ENCODE measurements around the gene CACNA1D. TPM values are rescaled to one million over a fixed set of nuclear protein-coding genes. Genes with fewer than 3 reads are reported as not detected.
"Not testable (repeated sequence)": the region's sequence is repeated elsewhere in the genome, so short reads cannot be mapped to it uniquely, and the experiment has no call there.

The CACNA1D gene
- total RNA-seq: 13.0 TPM

DNA sequence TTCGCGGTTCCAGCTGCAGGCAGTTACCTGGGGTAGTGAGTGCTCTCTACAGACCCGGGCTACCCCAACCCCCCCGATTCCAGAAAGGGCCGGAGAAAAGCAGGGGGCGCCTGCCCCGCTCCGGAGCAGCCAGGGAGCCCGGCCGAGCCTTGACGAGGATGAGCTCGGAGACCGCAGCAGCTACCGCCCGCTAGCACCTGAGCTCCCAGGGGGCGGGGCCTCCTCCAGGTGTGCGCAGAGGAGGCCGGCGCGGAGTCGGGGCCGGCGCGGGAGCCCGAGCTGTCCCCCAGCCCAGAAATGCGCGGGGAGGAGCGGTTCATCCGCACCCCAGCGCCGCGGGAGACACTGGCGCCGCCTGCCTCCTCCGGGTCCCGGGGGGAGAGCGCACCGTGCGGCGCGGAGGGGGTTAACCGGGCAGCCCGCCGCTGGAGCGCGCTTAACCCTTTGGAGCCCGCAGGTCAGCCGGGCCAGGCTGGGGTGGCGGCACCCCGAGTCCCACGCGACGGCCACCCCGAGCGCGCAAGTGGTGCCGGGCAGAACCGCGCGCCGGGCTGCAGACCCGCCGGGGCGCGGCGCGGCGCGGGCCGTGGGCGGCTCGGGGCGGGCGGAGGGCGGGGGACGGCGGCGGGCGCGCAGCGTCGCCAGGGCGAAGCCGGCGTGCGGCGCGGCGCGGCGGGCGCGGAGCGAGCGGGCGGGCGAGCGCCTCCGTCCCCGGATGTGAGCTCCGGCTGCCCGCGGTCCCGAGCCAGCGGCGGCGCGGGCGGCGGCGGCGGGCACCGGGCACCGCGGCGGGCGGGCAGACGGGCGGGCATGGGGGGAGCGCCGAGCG, at the start of gene CACNA1D:
CACNA1D (plus strand) TSS at position 649 of the 829 bp plus-strand sequence. CDS start 556 bp downstream, outside the sequence.
- no peak for DNase-seq (ENCODE audit: low spot score)
- peak; percentile 16 for ATAC-seq
- intact Hi-C loops (cut with DNase I): no loop called here

DNA sequence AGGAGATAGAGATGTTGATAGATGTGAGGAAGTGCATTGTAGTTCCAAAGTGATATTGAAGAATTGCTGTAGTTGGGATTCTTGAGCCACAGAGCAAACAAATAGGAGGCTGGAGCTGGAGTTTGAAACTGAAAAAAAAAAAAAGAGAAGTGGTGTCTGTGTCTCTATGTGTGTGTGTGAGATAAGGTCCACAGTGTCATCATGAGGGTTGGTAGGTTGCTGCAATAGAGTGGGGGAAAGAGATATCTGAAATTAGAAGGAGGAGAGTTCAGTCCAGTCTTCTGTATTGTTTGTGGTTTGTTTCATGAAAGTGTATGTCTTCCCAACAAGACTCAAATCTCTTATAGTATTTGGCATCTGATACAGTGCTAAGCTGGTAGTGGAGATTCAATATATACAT, 37.3 kb upstream of the CACNA1D start:
- DNase-seq (ENCODE audit: low spot score) (no peak), ATAC-seq (no peak)
- intact Hi-C loops (cut with DNase I): no loop called here

DNA sequence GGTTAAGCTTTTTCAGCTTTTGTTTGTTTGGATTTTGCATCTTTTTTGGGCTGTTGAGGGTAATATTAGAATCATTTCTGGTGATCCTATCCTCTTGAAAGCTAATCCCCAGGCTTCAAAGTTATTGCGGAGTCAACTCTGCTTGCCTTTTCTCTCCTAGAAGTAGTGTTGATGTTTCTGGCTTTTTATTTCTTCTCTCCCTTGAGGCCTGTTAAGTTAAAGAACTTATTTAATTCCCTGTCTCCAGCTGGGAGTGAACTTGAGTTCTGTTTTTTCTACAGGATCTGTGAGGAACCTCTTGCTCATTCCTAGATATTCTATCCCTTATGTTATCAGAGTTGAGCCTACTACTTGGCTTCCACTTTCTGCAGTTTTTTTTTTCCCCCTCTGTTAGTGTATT, 34.1 kb upstream of the CACNA1D start:
- intact Hi-C loops (cut with DNase I): no loop called here
- ATAC-seq (no peak), DNase-seq (ENCODE audit: low spot score) (no peak)

DNA sequence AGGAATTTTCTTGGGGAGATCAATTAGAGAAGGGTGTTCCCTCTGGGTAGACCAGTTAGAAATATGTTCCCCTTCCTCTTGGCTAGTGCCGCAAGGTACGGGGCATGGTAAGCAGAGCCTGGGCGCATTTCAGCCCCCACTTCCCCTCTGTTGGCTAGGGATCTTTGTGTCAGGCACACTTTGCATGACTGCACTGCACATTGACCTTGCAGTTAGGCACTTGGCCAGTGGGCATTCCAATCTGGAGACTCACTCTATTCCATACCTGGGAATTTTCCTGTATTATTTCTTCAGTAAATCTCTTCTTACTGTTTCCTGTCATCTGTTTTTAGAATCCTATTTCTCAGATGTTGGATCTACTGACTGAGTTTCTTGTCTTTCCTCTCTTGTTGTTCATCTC, 30.0 kb upstream of the CACNA1D start:
- DNase-seq (ENCODE audit: low spot score) (no peak), ATAC-seq (no peak)
- intact Hi-C loops (cut with DNase I): no loop called here

DNA sequence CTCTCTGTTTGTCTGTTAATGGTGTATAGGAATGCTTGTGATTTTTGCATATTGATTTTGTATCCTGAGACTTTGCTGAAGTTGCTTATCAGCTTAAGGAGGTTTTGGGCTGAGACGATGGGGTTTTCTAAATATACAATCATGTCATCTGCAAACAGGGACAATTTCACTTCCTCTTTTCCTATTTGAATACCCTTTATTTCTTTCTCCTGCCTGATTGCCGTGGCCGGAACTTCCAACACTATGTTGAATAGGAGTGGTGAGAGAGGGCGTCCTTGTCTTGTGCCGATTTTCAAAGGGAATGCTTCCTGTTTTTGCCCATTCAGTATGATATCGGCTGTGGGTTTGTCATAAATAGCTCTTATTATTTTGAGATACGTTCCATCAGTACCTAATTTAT, 24.7 kb upstream of the CACNA1D start:
- ATAC-seq; intact Hi-C loops (cut with DNase I): not testable (repeated sequence)

DNA sequence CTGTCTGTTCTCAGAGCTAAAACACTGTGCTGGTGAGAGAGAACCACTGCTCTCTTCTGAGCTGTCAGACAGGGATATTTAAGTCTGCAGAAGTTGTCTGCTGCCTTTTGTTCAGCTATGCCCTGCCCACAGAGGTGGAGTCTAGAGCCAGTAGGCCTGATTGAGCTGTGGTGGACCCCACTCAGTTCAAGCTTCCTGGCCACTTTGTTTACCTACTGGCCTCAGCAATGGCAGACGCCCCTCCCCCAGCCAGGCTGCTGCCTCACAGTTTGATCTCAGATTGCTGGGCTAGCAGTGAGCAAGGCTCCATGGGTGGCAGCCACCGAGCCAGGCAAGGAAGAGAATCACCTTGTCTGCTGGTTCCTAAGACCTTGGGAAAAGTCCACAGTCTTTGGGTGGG, 21.0 kb upstream of the CACNA1D start:
- DNase-seq (ENCODE audit: low spot score): no peak
- ATAC-seq: no peak
- intact Hi-C loops (cut with DNase I): no loop called here

More for the DNA sequence above, 24.7 kb upstream of the CACNA1D start:
- not testable (repeated sequence) for DNase-seq (ENCODE audit: low spot score)

DNA sequence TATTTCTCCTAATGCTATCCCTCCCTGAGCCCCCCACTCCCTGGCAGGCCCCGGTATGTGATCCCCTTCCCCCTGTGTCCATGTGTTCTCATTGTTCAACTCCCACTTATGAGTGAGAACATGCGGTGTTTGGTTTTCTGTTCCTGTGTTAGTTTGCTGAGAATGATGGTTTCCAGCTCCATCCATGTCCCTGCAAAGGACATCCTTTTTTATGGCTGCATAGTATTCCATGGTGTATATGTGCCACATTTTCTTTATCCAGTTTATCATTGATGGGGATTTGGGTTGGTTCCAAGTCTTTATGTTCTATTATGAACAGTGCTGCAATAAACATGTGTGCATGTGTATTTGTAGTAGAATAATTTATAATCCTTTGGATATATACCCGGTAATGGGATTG, 18.0 kb upstream of the CACNA1D start:
- DNase-seq (ENCODE audit: low spot score); ATAC-seq; intact Hi-C loops (cut with DNase I): not testable (repeated sequence)

DNA sequence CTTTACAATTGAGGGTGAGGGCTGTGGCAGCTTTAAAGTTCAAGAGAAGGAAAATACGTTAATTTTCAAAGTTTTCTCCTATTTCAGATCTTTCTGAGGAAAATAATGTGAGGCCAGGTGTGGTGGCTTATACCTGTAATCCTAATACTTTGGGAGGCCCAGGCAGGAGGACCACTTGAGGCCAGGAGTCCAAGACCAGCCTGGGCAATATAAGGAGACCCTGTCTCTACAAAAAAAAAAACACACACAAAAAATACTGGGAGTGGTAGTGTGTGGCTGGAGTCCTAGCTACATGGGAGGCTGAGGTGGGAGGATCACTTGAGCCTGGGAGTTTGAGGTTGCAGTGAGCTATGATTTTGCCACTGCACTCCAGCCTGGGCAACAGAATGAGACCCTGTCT, 16.7 kb upstream of the CACNA1D start:
- intact Hi-C loops (cut with DNase I); ATAC-seq; DNase-seq (ENCODE audit: low spot score): not testable (repeated sequence)

DNA sequence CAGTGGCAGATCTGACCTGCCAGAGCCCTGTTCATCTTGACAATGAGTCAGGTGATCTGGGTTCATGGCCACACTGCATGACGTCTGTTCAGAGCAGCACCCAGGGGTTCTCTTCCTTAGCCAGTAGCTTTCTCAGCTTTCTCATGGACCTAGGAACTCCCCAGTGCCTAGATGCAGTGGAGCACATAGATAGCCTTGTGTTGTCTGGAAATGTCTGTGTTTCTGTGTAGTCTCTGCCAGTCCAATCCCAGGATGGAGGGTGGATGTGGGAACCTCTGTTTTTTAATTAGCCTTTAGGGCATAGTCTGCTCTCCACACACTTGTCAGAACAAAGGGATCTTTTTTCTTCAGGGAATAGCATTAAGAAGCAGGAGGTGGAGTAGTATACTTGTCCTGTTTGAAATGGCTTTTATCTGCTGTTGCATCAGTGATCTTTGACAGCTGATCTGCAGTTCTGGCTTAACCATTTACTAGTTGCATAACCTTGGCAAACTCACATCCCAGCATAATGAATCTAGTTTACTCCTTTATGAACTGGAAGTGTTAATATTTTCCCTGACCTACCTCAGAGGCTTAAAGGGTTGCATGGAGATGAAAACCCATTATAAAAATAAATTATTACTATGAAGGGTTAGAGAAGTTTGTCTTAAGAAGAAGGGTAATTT, 16.1 kb upstream of the CACNA1D start:
- DNase-seq (ENCODE audit: low spot score) (no peak), ATAC-seq (no peak)
- intact Hi-C loops (cut with DNase I): no loop called here

DNA sequence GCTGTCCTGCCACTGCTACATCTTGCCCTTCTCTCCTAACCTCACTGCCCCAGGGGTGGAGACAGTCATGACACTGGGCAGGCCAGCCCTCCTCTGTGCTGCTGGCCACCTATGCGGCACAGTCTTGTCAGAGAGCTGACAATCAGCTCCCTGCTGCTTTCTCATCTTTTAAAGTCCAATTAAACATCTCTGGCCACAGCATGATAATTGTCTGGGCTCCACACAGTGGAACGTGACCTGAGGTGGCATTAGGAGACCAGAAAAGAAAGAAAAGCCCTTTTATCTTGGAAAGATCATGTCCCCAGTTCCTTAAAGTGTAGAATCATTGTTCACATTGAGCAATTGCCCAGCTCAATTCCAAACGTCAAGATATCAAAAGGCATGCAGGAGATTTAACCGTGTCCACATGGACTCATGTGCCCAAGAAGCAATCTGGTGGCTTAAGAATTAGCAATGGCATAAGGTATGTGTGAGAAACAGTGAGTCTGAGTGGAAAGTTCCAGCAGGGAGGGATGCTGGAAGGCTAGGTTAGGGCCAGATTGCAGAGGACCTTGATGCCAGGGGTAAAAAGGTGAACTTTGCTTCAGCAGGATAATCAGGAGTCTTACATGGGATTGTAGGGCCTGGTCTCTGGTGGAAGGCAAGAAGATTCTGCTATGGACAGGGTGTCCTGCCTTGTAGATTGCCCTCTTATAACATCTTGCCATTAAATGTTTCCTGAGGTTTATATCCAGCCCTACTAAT, 15.3 kb upstream of the CACNA1D start:
- no peak for ATAC-seq
- no peak for DNase-seq (ENCODE audit: low spot score)
- intact Hi-C loops (cut with DNase I): no loop called here

DNA sequence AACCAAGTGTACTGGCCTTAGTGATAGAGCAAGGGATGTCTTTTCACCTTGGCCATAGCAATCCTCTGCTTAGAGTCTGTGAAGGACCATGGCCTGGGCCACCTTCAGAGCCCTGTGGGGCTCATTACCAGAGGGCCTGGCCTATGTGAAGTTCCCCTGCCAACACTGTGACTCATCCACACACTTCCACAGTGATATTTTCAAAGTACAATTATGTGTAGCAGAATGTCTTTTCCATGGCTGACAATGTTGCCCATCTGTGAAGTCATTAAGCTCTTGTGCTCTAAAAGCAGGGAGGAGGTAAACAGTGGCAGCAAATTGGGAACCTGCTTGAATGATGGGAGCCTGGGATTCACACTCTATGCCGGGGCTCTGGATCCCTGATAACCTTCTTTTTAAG, 12.2 kb upstream of the CACNA1D start:
- DNase-seq (ENCODE audit: low spot score): no peak
- intact Hi-C loops (cut with DNase I): no loop called here
- no peak for ATAC-seq

DNA sequence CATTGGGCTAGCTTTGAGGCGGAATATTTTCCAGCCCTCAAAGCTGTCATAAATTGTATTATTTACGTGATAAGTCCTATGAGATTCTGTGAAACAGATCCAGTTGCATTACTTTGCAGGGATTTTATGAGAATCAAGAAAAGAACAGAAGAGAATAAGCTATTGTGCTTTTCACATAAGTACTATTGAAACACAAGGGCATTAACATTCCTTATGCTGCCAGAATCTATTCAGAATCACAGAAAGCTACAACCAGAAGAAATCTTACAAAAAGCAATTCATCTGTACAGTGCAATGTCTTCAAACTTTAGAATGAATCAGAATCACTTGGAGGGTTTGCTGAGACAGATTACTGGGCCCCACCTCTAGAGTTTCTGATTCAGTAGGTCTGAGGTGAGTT, 10.6 kb upstream of the CACNA1D start:
- intact Hi-C loops (cut with DNase I): no loop called here
- DNase-seq (ENCODE audit: low spot score) (no peak), ATAC-seq (no peak)

DNA sequence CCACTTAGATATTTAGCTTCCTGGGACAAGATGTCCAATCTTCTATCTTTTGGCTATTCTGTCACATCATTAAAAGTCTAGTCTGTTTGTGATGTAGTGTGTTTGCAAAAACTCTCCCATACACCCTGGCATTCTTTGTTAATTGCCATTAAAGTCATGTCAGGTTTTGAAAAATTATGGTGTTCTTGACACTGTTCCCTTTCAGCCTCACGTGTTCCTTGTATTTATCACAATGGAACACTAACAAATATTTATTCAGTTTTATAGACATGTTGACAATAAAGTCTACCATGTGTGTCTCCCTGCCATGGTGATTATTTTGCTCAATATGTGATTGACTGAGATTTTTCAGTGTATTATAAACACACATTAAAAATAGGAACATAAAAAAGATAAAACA, 9.4 kb upstream of the CACNA1D start:
- intact Hi-C loops (cut with DNase I): no loop called here
- ATAC-seq (no peak), DNase-seq (ENCODE audit: low spot score) (no peak)

DNA sequence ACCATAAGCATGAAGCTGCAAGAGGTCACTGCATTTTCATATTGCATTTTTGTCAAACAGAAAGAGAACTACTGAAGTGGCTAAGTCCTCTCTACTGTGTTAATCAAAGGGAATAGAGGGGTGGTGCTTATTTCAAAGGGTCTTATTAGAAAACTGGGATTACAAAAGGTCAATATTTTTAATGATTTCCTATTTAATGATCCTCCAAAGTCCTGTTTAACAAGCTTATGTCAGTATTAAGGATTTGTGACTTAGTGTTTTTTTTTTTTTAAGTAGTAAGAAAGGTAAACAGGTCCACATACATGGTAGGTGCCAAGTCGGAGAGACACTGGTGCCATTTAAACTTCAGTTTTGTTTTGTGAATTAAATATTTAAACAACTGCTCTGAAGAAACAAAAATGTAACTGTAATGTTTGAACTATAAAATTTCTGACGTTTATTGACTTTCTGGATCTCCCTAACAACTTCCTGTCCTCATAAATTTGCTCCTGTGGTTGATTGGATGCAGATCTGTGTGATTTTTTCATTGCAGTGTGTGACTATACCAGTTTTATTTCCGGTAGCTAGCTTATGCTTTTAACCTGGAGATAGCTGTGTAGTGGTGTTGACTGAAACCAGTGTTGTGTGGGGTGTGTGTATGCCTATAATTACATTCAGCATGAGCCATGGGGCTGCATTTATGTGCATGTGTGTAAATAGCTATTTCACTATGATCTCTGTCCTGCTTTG, 8.6 kb upstream of the CACNA1D start:
- ATAC-seq (no peak), DNase-seq (ENCODE audit: low spot score) (no peak)
- intact Hi-C loops (cut with DNase I): no loop called here

DNA sequence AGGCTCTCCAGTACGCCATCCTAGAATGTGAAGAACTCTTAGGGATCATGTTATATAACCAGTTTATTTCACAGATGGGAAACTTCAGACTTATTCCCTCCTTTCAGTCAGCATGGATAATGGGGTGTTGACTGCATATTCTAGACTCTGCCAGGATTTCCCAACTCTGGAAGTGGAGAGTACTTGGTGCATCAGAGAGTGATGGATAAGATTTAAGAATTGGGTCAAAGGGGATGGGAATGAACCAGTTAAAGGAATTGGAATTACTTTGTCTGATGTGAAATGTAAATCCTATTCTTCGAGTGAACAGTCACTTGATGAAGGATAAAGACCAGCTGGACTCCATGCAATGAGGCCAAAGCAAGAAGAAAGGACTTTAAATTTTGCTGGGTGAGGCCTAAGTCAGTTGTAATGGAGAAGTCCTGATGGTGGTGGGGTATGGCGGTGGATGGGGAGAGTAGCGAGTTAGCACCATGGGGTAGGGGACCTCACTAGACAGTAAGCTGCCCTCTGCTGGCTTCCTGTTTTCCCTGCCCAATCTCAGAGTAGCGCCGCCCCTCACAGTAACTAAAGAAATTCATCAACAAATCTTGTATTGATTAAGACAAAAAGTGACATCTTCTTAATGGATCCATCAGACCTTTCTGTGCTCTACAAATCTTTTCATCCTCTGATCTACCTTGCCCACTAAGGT, 7.3 kb upstream of the CACNA1D start:
- intact Hi-C loops (cut with DNase I): no loop called here
- DNase-seq (ENCODE audit: low spot score) (no peak), ATAC-seq (no peak)

DNA sequence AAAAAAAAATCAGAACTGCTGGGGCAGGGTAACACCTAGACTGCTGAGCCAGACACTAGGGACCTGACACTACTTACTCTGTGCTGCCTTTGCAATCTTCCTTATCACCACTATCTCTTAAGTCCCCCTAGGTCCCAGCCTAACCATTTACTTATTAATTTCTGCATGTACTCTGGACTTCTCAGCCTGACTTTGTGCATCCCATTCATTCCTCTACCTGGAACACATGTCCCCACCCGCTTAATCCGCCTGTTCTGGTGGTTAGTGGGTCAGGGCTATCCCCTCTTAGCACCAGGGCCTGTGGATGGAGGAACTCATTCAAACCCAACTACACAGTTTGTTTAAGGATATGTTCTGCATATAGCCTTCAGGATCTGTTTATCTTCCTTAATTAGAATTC, 5.0 kb upstream of the CACNA1D start:
- intact Hi-C loops (cut with DNase I): no loop called here

DNA sequence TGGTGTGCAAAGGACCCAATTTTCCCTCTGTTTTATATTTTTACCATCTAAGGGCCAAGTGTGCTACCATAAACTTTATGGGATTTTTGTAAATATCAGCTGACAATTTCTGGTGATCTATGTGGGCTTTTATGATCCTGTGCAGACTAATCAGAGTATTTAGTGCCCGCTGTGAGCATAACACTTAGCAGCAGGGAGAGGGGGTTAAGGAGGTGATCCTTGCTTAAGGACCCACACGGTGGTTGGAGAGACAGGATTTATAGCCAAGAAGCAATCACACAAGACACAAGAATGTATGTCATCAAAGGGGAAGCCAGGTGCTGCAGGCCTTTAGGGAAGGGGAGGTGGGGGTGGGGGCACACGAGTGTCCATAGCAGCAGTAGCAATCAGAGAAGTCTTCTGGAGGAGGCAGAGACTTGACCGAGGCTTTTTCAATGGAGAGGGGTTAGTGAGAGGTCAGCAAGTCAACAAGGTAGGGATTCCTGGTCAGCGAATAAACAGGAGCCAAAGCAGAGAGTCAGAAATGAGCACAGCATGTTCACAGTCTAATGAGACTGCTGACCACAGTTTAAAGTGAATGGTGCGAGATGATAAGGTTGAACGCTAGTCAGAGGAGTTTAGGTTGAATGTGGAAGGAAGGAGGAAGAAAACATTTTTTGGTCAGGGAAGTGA, 4.5 kb upstream of the CACNA1D start:
- no peak for DNase-seq (ENCODE audit: low spot score)
- intact Hi-C loops (cut with DNase I): no loop called here
- no peak for ATAC-seq

More for the DNA sequence above, 5.0 kb upstream of the CACNA1D start:
- ATAC-seq: no peak
- no peak for DNase-seq (ENCODE audit: low spot score)

DNA sequence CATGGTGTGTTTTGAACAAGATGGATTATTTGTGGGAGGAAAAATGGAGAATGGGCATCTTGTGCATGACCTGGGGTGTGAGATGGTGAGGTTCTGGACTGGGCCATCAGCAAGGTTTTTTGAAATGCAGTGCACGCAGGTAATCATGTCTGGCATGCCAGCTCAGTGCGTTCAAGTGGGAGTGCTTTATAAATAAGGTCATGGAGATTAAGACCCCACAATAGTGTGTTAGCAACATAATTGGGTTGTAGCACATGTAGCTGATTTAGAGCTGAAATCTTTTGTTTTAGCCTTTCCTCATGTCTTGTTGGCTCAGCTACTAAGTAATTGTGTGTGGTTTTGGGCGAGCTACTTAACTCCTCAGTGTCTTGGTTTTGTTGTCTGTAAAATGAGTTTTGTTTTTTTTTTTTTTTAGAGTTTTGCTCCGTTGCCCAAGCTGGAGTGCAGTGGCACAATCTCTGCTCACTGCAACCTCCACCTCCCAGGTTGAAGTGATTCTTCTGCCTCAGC, 3.9 kb upstream of the CACNA1D start:
- intact Hi-C loops (cut with DNase I): no loop called here
- ATAC-seq: no peak

More for the DNA sequence above, 3.9 kb upstream of the CACNA1D start:
- DNase-seq (ENCODE audit: low spot score): no peak

Data from sciatic nerve (tissue), 2 donors.